ENCODE measurements around the gene CHST1.

- no peak for TF ChIP-seq MAX (IDR thresholded peaks at IDR 0.05; ENCODE audit: low read depth, low read length)
- TF ChIP-seq IKZF1 (conservative IDR thresholded peaks at IDR 0.05), result no peak
These were observed 14.4 kb upstream of the CHST1 start for GRCh38 chr11:45679806-45680205.
